Glomerular visceral epithelial cell (primary cell): ENCODE data around the gene ARHGAP9.

ENCODE experiments used
- DNase-seq: peaks from one replicate; pipeline ENCODE4 v3.0.0-alpha.2; 2016; ENCODE audit errors: extremely low spot score

ARHGAP9 gene

DNA sequence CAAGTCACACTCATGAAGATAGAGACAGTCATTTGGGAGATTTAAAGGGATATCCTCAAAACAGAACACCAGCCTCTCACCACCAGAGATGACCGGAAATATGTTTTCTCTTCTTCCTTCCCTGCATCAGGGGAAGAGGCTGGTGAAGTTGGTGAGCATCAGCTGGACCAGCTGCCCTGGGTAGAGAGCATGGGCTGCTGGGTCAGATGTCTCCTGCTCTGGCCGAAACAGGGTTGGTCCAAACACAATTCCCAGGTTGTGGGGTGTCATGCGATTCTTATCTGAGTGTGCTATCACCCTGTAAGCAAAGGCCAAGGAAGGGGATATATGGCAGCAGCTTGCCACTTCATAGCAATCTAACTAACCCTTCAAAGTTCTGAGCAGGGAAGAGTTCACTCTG, 7.3 kb downstream of the ARHGAP9 start:
- DNase-seq, result no peak

DNA sequence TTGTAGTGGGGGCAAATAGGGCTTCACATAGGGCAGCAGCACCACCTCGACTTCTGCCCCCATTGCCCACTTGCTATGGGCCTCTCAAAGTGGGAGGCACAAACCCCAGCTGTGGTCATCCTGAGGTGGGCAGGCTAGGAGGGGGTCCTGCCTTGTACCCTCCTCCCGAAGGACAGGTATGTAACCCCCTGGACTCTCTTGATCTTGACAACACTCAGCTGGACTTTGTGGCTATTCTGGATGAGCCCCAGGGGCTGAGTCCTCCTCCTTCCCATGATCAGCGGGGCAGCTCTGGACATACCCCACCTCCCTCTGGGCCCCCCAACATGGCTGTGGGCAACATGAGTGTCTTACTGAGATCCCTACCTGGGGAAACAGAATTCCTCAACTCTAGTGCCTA, 8.0 kb downstream of the ARHGAP9 start:
- no peak for DNase-seq

DNA sequence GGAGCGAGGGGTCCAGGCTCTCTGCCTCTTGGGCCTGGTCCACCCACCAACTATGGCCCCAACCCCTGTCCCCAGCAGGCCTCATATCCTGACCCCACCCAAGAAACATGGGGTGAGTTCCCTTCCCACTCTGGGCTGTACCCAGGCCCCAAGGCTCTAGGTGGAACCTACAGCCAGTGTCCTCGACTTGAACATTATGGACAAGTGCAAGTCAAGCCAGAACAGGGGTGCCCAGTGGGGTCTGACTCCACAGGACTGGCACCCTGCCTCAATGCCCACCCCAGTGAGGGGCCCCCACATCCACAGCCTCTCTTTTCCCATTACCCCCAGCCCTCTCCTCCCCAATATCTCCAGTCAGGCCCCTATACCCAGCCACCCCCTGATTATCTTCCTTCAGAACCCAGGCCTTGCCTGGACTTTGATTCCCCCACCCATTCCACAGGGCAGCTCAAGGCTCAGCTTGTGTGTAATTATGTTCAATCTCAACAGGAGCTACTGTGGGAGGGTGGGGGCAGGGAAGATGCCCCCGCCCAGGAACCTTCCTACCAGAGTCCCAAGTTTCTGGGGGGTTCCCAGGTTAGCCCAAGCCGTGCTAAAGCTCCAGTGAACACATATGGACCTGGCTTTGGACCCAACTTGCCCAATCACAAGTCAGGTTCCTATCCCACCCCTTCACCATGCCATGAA, 8.6 kb downstream of the ARHGAP9 start:
- DNase-seq, result no peak

DNA sequence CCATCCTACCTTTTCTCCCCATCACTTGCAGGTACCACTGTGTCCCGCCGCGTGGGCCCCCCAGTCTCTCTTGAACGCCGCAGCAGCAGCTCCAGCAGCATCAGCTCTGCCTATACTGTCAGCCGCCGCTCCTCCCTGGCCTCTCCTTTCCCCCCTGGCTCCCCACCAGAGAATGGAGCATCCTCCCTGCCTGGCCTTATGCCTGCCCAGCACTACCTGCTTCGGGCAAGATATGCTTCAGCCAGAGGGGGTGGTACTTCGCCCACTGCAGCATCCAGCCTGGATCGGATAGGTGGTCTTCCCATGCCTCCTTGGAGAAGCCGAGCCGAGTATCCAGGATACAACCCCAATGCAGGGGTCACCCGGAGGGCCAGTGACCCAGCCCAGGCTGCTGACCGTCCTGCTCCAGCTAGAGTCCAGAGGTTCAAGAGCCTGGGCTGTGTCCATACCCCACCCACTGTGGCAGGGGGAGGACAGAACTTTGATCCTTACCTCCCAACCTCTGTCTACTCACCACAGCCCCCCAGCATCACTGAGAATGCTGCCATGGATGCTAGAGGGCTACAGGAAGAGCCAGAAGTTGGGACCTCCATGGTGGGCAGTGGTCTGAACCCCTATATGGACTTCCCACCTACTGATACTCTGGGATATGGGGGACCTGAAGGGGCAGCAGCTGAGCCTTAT, 9.2 kb downstream of the ARHGAP9 start:
- no peak for DNase-seq

DNA sequence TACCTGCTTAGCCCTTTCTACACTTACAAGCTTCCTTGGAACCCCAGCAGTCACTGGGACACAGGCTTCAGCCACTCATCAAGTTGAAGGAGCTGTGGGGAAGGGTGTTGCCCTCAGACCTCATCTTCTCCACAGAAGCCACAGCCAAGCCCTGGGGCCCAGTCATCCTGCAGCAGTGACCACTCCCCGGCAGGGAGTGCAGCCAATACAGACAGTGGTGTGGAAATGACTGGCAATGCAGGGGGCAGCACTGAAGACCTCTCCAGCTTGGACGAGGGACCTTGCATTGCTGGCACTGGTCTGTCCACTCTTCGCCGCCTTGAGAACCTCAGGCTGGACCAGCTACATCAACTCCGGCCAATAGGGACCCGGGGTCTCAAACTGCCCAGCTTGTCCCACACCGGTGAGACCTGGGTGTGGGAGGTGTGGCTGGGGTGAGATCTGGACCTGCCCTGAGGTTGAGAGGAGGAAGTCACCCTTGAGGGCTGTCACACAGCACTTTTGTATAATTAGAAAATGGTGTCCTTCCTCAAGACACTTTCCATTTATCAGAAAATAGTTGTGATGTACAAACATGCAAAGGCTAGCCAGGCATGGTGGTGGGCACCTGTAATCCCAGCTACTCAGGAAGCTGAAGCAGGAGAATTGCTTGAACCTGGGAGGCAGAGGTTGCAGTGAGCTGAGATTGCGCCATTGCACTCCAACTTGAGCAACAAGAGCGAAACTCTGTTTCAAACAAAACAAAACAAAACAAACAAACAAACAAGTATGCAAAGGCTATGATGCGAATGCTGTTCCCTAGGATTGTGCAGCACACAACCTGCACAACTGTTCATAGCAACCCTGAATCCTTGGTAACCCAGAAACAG, 10.1 kb downstream of the ARHGAP9 start:
- no peak for DNase-seq

DNA sequence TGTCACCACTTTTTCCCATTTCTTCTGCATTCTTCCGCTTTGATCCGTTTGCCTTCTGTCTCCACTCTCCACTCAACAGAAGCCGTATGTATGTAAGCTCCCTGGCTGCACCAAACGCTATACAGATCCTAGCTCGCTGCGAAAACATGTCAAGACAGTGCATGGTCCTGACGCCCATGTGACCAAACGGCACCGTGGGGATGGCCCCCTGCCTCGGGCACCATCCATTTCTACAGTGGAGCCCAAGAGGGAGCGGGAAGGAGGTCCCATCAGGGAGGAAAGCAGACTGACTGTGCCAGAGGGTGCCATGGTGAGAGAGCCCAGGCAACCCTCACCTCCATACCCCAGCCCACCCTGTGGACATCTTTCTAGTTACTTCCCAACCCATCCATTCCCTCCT, 11.8 kb downstream of the ARHGAP9 start:
- DNase-seq, result no peak

DNA sequence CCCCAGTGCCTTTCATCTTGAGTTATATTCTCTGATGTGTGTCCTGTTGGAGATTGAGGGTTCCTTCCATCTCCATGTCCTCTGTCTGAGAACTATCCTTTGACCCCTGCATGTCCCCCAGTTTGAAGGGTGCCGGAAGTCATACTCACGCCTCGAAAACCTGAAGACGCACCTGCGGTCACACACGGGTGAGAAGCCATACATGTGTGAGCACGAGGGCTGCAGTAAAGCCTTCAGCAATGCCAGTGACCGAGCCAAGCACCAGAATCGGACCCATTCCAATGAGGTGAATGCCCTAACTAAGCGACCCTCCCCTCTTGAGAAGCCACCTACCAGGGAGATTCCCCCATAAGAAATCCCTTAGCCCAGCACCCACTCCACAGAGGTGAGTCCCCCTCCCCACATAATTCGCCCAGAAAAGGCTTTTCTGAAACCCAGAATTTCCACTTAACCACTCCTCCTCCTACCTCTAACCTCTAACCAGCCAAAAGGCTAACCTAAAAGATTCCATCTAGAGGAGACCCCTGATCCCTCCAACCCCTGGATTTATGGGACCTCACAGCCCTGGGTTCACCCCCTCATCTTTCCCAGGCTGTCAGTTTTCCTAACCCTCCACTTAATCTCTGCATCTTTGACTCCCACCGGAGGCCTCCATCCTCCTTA, 12.3 kb downstream of the ARHGAP9 start:
- no peak for DNase-seq

DNA sequence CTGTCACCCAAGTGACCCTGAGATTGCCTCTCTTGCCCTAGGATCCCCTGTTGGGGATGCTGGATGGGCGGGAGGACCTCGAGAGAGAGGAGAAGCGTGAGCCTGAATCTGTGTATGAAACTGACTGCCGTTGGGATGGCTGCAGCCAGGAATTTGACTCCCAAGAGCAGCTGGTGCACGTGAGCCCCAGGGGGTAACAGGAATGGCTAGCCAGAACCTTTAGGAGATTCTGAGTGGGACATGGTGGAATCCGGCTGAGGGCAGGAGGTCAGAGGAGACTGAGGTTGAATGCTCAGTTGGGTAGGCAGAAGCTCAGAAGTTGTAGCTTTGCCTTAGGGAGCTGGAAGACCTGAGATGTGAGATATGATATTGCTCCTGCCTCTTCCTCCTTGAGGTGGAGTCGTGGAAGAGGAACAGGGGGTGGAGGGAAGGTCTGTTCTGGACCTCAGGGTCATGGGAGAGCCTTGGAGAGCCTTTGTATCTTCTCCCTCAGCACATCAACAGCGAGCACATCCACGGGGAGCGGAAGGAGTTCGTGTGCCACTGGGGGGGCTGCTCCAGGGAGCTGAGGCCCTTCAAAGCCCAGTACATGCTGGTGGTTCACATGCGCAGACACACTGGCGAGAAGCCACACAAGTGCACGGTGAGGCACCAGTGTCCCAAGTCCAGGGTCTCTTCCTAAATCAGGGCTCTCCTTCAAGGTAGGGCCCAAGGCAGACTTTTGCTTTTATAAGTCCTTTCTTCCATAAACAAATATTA, 13.7 kb downstream of the ARHGAP9 start:
- DNase-seq, result no peak

DNA sequence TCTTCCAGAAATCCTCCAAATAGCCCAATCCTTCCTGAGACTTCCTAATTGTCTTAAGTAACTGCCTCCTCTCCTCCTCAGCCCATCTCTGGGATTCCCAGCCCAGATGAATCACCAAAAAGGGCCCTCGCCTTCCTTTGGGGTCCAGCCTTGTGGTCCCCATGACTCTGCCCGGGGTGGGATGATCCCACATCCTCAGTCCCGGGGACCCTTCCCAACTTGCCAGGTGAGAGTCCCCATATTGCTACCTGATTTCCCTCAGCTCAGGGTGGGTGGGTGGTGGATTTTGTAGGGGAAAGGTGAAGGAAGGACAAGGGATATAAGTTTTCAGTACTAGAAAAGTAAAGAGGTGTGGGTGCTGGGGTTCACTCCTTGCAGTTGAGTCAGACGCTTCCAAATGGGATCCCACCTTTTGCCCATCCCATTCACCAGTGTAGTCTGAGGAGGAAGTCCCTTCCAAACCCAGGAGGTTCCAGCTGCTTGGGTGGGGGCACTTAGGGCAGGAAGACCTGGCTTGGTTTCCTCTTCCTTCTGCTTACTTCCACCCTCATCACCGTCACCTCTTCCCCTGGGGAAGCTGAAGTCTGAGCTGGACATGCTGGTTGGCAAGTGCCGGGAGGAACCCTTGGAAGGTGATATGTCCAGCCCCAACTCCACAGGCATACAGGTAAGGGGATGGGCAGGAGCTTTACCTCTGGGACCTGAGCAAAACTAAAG, 14.5 kb downstream of the ARHGAP9 start:
- DNase-seq, result no peak

DNA sequence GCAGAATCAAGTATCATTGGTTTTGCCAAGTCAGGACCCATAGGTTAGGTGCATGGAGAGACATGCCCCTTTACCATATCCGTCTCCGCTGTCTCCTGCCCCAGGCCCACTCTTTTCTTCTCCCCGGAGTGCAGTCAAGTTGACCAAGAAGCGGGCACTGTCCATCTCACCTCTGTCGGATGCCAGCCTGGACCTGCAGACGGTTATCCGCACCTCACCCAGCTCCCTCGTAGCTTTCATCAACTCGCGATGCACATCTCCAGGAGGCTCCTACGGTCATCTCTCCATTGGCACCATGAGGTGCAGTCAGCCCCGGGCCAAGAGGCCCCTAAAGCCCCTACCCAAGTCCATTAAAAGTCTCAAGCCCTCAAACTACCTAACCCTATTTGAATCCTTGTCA, 15.1 kb downstream of the ARHGAP9 start:
- DNase-seq, result no peak

DNA sequence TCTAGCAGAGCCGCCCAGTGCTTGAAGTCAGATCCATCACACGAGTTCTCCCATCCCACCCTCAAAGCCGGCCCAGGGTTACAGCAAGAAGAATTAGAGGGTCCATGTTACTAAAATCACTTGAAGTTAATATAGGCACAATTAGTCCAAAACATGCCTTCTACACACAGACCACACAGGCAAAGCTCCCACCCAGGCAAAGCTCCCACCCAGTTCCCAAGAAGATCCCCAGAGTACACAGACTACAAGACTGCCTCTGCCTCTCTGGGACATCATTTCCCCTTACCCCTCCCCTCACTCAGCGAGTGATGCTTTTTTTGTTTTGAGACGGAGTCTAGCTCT, 16.8 kb downstream of the ARHGAP9 start:
- no peak for DNase-seq

DNA sequence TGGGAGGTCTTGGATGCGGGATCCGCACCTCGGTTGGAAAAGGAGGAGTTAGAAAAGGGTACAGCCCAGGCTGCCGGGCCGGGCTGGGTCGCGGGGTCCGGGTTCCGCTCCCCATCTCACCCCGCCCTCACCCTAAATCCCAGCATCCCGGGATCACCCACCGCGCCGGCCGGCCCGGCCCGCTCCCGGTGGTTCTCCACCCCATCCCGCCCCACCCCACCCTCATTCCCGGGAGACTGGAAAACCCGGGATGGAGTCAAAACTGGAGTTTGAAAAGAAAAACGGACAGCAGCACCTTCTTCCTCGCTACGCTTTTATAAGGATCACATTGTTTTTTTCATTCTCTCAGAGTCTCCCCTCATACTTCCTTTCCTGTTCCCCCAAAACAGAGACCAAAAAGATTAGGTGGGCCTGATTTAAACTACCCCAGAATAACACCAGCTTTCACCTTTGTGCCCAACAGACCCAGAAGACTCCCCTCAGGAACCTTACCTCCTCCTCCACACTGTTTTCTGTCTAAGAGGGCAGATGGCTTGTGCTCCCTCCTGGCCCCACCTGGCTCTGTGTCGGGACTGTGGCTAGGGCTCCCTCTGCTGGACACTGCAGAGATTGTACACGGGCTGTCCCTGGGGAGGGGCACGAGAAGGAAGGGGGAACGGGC, 17.3 kb downstream of the ARHGAP9 start:
- DNase-seq, result peak; percentile 89

DNA sequence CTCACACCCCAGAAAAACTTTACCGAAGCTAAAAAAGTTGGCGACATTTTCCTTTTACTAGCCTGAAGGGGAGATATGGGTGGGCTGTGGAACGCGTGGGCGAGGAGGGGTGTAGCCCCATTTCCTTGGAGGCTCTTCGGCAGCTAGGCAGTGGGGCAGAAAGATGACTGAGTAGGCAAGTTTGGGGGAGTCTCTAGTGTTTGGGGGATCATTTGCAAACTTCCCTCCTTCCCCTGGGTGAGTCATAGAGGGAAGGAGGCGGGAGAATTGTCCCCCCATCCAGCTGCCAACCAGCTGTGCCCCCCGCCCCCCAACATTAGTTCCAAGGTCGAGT, 17.8 kb downstream of the ARHGAP9 start:
- no peak for DNase-seq

DNA sequence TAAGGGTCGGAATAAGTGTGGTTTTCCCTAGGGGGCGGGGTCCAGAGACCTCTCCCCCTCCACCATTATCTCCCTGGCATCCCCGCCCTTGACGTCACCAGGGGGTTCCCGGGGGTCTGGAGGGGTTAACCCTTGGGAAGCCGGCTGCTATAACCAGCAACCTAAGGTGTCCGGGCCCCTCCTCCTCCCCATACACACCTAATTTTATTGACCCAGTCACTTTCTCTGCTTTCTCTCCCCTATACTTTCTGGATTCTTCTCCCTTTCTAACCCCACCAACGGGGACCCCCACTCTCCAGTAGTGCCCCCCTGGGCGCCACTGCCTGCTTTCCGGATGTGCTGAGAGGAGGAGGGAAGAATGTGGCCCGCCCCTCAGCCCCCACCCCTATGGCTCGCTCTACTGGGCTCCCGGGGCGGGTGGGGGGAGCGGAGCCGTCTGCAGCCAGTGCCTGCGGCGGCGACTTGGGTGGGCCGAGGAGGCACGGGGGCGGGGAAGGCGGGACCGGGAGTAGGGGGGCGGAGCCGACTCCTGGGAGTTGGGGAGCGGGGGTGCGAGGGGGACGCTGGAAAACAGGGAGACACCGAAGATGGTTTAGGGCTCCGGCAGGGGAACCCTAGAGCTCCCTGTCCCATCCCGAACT, 18.3 kb downstream of the ARHGAP9 start:
- DNase-seq, result peak; percentile 62

DNA sequence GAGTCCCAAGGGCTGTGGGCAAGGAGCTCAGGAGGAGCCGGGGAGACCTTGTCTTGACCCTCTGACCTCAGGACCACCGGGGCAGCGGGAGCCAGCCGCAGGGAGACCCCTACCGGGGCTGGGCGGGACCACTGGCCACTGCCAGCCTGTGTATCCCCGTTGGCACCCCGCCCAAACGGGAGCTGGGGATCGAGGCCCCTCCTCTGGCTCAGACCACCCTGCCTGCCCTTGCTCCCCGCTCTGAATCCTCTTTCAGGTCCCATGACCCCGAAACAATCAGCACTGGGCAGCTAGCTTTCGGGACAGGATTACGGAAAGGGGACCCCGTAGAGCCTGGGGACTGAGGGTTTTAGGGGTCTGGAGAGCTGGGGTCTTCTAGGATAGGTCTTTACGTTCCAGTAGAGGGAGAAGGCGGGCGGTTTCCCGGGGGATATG, 18.8 kb downstream of the ARHGAP9 start:
- no peak for DNase-seq

DNA sequence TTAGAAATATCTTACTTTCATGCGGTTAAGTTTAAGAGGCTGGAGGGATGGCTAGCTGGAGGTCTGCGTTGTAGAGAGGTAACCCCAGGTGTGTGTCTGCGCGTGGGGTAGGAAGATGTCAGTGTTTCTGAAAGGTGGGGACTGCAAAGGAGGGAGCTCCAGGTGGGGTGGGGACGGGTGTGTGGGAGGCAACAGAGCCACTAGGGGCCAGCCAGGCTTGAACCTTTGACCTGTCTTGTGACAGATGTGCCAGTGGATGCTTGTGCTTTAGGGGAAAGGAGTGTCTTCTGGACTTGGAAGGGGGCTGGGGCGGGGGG, 19.2 kb downstream of the ARHGAP9 start:
- DNase-seq, result no peak

DNA sequence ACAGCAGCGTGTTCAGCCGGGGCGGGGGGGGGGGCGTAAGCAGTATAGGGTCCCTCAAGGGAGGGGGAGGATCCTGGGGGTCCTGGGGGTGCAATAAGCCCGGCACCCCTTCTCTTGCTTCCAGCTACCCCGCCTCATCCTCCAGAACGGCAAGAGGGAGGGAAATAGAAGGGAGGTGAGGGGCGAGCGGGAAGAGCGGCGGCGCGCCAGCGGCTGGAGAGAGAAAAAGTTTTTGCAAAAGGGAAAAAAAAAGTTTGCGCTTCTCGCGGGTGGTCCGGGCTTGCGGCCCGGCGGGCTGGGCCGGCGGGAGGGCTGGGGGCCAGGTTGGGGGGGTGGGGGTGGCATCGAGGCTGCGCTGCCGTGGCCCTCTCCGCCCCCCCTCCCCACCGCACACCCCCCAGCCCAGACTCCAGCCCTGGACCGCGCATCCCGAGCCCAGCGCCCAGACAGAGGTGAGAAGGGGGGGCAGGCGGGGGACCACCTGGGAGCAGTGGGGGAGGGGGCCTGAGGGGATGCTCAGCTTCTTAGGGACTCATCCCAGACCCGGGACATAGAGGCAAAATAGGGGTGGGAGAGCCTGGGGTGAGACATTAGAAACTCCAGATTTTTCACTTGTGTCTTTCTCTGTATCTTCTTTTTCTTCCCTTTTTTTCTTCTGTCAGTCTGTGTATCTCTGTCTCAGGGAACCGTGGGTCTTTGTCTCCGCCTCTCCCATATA, 19.8 kb downstream of the ARHGAP9 start, which contains the start of gene GLI1:
GLI1 (plus strand) TSS at position 36 of the 718 bp plus-strand sequence. CDS start 3,907 bp downstream, outside the sequence.
- DNase-seq, result no peak

DNA sequence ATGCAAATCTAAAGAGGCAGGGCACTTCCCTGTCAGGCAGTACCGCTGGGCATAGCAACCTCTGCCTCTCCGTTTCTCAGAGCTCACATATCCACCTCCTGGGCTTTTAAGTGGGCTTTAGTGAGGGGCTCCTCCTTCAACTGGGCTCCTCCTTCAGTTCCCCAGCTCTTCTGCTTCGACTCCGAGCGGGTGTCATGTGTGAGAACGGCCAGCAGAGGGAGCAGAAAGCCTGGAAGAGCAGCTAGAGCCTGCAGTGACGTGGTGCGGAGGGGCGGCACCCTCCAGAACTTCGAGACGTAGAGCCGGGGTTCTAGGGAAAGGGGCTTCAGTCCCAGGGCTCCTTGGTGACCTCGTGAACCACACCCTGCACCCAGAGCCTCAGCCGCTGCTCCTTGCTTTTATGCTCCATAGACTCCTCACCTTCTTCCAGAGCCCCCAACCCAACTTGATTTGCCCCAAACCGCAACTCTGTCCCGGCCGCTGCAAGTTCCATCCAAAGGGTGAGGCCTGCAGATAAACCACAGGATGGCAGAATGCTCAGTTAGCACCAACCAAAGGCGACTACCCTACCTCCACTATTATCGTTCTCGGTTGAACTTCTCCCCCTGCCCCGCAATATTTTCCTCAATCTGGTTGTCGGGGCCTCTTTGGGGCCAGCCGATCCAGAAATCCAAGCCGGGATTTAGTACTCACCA, 20.5 kb downstream of the ARHGAP9 start:
- DNase-seq, result peak; percentile 96

DNA sequence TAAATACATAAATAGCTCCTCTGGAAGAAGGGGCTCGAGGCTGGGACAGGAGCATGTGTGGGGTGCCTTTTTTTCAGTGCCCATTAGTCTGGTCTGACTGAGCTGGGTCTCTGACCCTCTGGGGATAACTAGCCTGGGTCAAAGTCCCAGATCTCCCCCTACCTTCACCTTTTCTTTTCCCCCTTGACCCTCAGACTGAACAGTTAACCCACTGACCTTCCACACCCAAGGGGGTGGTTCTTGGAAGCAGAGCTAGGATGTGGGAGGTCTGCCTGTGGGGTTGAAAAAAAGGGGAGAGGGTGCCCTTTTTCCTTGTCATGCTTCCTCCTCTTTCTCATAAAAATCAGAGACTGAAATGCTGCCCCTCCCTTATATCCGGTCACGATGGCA, 21.0 kb downstream of the ARHGAP9 start:
- DNase-seq, result no peak
